GM23338 (cell line): Measurements from ENCODE around the gene PIMREG. TPM values are rescaled to one million over a fixed set of nuclear protein-coding genes. Genes with fewer than 3 reads are reported as not detected.

Experiments used
- ATAC-seq: fragments of 200-7000 bp; cut with Tn5 transposase; 3 replicates; pipeline ENCODE4 v1.9.1; 2020
- DNase-seq: peaks from one replicate; pipeline ENCODE4 v3.0.0-alpha.2; 2015; ENCODE audit warnings: low spot score
- H2AFZ ChIP-seq: fragments of 200-600 bp; sonication (generic); 2 replicates; pipeline ENCODE4 v1.8.0; 2016; ENCODE audit warnings: antibody characterized with exemption, mild to moderate bottlenecking, moderate library complexity
- H3F3A ChIP-seq: fragments of 200-600 bp; sonication (generic); replicated peaks from 2 replicates; pipeline ENCODE4 v1.8.0; 2017; ENCODE audit warnings: antibody characterized with exemption, mixed run types, low read depth
- H3K27ac ChIP-seq: fragments of 200-600 bp; sonication (generic); 2 replicates; pipeline ENCODE4 v1.6.1; 2016; ENCODE audit warnings: low read depth
- H3K27me3 ChIP-seq: fragments of 200-600 bp; sonication (generic); 2 replicates; pipeline ENCODE4 v1.8.0; 2016; ENCODE audit warnings: mild to moderate bottlenecking, mixed run types, moderate library complexity; ENCODE audit not compliant: insufficient read depth
- H3K36me3 ChIP-seq: fragments of 200-600 bp; sonication (generic); 2 replicates; pipeline ENCODE4 v1.8.0; 2016; ENCODE audit warnings: mild to moderate bottlenecking; ENCODE audit not compliant: insufficient read depth
- H3K4me1 ChIP-seq: fragments of 200-600 bp; sonication (generic); 2 replicates; pipeline ENCODE4 v1.8.0; 2016; ENCODE audit warnings: mild to moderate bottlenecking, moderate library complexity; ENCODE audit not compliant: insufficient read depth
- H3K4me2 ChIP-seq: fragments of 200-600 bp; sonication (generic); 2 replicates; pipeline ENCODE4 v1.7.1; 2017; ENCODE audit warnings: mixed run types
- H3K4me3 ChIP-seq: fragments of 200-600 bp; sonication (generic); 2 replicates; pipeline ENCODE4 v1.6.1; 2016; ENCODE audit warnings: mixed run types
- H3K79me2 ChIP-seq: fragments of 200-600 bp; sonication (generic); replicated peaks from 2 replicates; pipeline ENCODE4 v1.8.0; 2017; ENCODE audit warnings: mild to moderate bottlenecking; ENCODE audit not compliant: insufficient read depth
- H3K9me2 ChIP-seq: fragments of 200-600 bp; sonication (generic); 2 replicates; pipeline ENCODE4 v1.8.0; 2017; ENCODE audit not compliant: insufficient read depth
- H4K20me1 ChIP-seq: fragments of 200-600 bp; sonication (generic); replicated peaks from 2 replicates; pipeline ENCODE4 v1.8.0; 2017; ENCODE audit warnings: mild to moderate bottlenecking; ENCODE audit not compliant: insufficient read depth
- H3K27ac Mint-ChIP-seq: 2 replicates; pipeline ENCODE4 v1.8.0; 2020; ENCODE audit warnings: inconsistent platforms, mild to moderate bottlenecking, moderate library complexity, mixed read lengths
- H3K27me3 Mint-ChIP-seq: 3 replicates; pipeline ENCODE4 v1.8.0; 2022; ENCODE audit warnings: low read depth, mild to moderate bottlenecking, moderate library complexity, mixed read lengths, inconsistent platforms; ENCODE audit not compliant: insufficient read depth, poor library complexity
- H3K36me3 Mint-ChIP-seq: 3 replicates; pipeline ENCODE4 v1.8.0; 2021; ENCODE audit warnings: low read depth, mild to moderate bottlenecking, inconsistent platforms, moderate library complexity, mixed read lengths
- H3K4me1 Mint-ChIP-seq: 3 replicates; pipeline ENCODE4 v1.8.0; 2020; ENCODE audit warnings: mild to moderate bottlenecking, inconsistent platforms, mixed read lengths
- H3K4me3 Mint-ChIP-seq: 3 replicates; pipeline ENCODE4 v1.8.0; 2021; ENCODE audit warnings: moderate library complexity, mild to moderate bottlenecking, inconsistent platforms, mixed read lengths
- H3K9me3 Mint-ChIP-seq: 3 replicates; pipeline ENCODE4 v1.8.0; 2020; ENCODE audit warnings: moderate library complexity, mild to moderate bottlenecking, inconsistent platforms, mixed read lengths
- CREB1 ChIP-seq: fragments of 250-450 bp; sonication (Bioruptor Pico); IDR thresholded peaks from 2 replicates; pipeline ENCODE4 v1.5.0; 2020; ENCODE audit warnings: low read depth, mild to moderate bottlenecking, moderate library complexity
- CTCF ChIP-seq, 2 experiments: fragments of 200-600 bp in 1 of 2; sonication (generic) in 1 of 2; conservative IDR thresholded peaks; 2 replicates each; pipeline versions ENCODE4 v1.5.1 to v1.6.1; 2016 to 2017; ENCODE audit warnings: antibody characterized with exemption in 2 of 2, low read depth in 2 of 2, mild to moderate bottlenecking in 2 of 2, moderate library complexity in 1 of 2
- ETS1 ChIP-seq: IDR thresholded peaks from 2 replicates; pipeline ENCODE4 v1.6.1; 2016; ENCODE audit warnings: antibody characterized with exemption
- EZH2 ChIP-seq: fragments of 200-600 bp; sonication (generic); IDR thresholded peaks from one replicate; pipeline ENCODE4 v1.8.0; 2017; ENCODE audit warnings: antibody characterized with exemption, mild to moderate bottlenecking, low read depth; ENCODE audit not compliant: unreplicated experiment
- EZH2phosphoT487 ChIP-seq: fragments of 200-600 bp; sonication (generic); IDR thresholded peaks from one replicate; pipeline ENCODE4 v1.8.1; 2018; ENCODE audit warnings: antibody characterized with exemption; ENCODE audit not compliant: unreplicated experiment
- JUNB ChIP-seq: IDR thresholded peaks from one replicate; pipeline ENCODE4 v1.6.1; 2016; ENCODE audit warnings: antibody characterized with exemption; ENCODE audit not compliant: unreplicated experiment
- NANOG ChIP-seq: IDR thresholded peaks from 2 replicates; pipeline ENCODE4 v1.6.1; 2016; ENCODE audit warnings: antibody characterized with exemption, borderline replicate concordance
- POLR2AphosphoS5 ChIP-seq: IDR thresholded peaks from 2 replicates; pipeline ENCODE4 v1.6.1; 2016; ENCODE audit warnings: antibody characterized with exemption, low read depth
- REST ChIP-seq: IDR thresholded peaks from one replicate; pipeline ENCODE4 v1.6.1; 2018; ENCODE audit warnings: antibody characterized with exemption; ENCODE audit not compliant: unreplicated experiment
- STAT1 ChIP-seq: IDR thresholded peaks from one replicate; pipeline ENCODE4 v1.6.1; 2016; ENCODE audit warnings: antibody characterized with exemption; ENCODE audit not compliant: unreplicated experiment
- ZNF114 ChIP-seq: fragments of 250-450 bp; sonication (Bioruptor Pico); IDR thresholded peaks from 2 replicates; pipeline ENCODE4 v1.5.0; 2020; ENCODE audit warnings: mild to moderate bottlenecking, moderate library complexity
- ZNF331 ChIP-seq: fragments of 250-450 bp; sonication (Bioruptor Pico); IDR thresholded peaks from 2 replicates; pipeline ENCODE4 v1.5.0; 2020; ENCODE audit warnings: low read depth, mild to moderate bottlenecking, moderate library complexity
- ZNF462 ChIP-seq: fragments of 250-450 bp; sonication (Bioruptor Pico); IDR thresholded peaks from 2 replicates; pipeline ENCODE4 v1.5.0; 2020; ENCODE audit warnings: mild to moderate bottlenecking, moderate library complexity
- polyA plus RNA-seq: library from polyadenylated mRNA; unstranded; fragments of >200 nt; fragmentation: Nextera tagmentation; extraction: Ambion mirVana; gene quantifications from 2 replicates; pipeline ENCODE4 v1.2.1, GENCODE V29; 2016
- total RNA-seq: library from RNA; depleted of rRNA; stranded (reverse); fragments of >200 nt; shearing (Covaris generic); gene quantifications from 2 replicates; pipeline ENCODE4 v1.2.3, GENCODE V29; 2014

The PIMREG gene
- total and polyA plus RNA-seq, 2 experiments from 2014 or later = 87.8 to 144 TPM

GRCh38 chr17:6488008-6488539 is 43.8 kb downstream of the PIMREG start:
- Mint-ChIP-seq H3K27ac (no peak overlapping the region), H3K9me3 (no peaks in the 10 kb centered on the region), H3K36me3 (0 out of 3 replicates have a peak, but pooled peaks cover 3% of the 10 kb centered on the region), H3K4me3 (no peak overlapping the region), H3K27me3 (peaks cover 16% of the 10 kb centered on the region), H3K4me1 (peaks cover 44% of the 10 kb centered on the region)
- H3K4me3 ChIP-seq = no peak overlapping the region
- TF ChIP-seq CTCF (conservative IDR thresholded peaks at IDR 0.05; ENCODE audit: low read depth in 2 of 2) (no peak), CREB1 (no peak), EZH2 (no peak), POLR2AphosphoS5 (no peak), ZNF462 (CRISPR knock-in tag) (no peak), ZNF331 (CRISPR knock-in tag) (no peak), ZNF114 (CRISPR knock-in tag) (no peak), NANOG (no peak), STAT1 (no peak), JUNB (no peak), EZH2phosphoT487 (no peak), REST (no peak), ETS1 (no peak)
- DNase-seq (no peak), ATAC-seq (no peak)
- H3K36me3 ChIP-seq = no peaks in the 10 kb centered on the region
- H2AFZ ChIP-seq = no peak overlapping the region
- no peak overlapping the region for H3K4me2 ChIP-seq
- H3K4me1 ChIP-seq = peaks cover 15% of the 10 kb centered on the region
- peaks cover 5% of the 10 kb centered on the region; the same call in 1 of the 2 replicates for H3K9me2 ChIP-seq
- no peak overlapping the region for H3K27ac ChIP-seq
- H3F3A ChIP-seq = no peaks in the 10 kb centered on the region
- H4K20me1 ChIP-seq = no peaks in the 10 kb centered on the region
- H3K79me2 ChIP-seq = no peaks in the 10 kb centered on the region
- no peaks in the 10 kb centered on the region for H3K27me3 ChIP-seq
